ENCODE results near the gene UNC13D. TPM values are rescaled to one million over a fixed set of nuclear protein-coding genes. Genes with fewer than 3 reads are reported as not detected.
A peak's percentile ranks its signal among the peaks of the same experiment; 100 is the strongest.

The UNC13D gene
- total and polyA plus RNA-seq, 2 of the 4 experiments (the other 2 are of a cell fraction), result under 0.01 to 0.31 TPM

DNA sequence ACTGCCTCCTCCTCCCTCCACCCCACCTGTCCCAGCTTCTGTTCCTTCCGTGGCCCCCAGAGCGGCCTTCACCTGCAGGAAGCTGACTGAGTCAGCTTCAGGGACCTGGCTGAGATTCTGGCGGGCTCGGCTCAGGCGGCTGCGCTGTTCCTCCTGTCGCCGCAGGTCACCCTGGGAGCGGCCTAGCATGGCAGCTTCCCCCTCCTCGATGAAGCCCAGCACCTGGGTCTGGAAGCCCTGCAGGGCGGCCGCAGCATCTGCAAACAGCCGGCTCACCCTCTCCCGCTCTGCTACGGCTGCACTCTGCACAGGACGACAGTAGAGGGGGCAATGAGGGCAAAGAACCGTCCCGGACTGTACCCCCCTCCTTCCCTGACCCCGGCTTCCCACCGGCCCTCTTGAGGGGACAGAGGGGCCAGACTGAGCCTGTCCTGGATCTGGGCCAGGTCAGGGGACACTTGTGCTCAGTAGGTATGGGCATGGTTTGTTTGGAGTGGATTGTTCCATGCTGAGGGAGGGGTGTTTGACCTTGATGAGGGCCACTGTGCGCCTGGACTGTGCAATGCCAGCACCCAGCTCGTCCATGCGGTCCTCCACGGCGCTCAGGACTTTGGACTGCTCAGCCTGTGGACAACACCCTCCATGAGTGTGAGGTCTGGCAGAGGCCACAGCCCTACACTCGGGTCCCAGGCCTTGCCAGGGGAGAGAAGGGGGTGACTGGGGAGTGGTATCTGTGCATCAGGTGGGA is 32.2 kb upstream of the UNC13D start:
- Histone ChIP-seq H3K9ac (ENCODE audit: low read depth, low read length) (peak overlapping the region; percentile 11), H3K9me3 (ENCODE audit: control insufficient read depth, insufficient read depth, low read length) (no peaks in the 10 kb centered on the region), H3K9me1 (ENCODE audit: insufficient read depth, low read length) (peaks cover 3% of the 10 kb centered on the region; the same call in 1 of the 2 replicates), H3K4ac (ENCODE audit: low read depth, low read length) (peak overlapping the region; percentile 80), H3K36me3 (ENCODE audit: control insufficient read depth, insufficient read depth, low read length) (peaks cover 6% of the 10 kb centered on the region; the same call in 1 of the 2 replicates), H3K56ac (ENCODE audit: extremely low read depth, insufficient read depth, low read length) (peak overlapping the region; percentile 17; the same call in 1 of the 2 replicates), H2BK120ac (ENCODE audit: low read depth, low read length) (peak overlapping the region; percentile 6), H4K8ac (ENCODE audit: low read depth in 2 of 2, low read length in 2 of 2) (peak overlapping the region; percentile 39 to 50; a peak in 2 of 4 replicates), H2BK20ac (ENCODE audit: low read depth, low read length) (peak overlapping the region; percentile 67), H2AK5ac (ENCODE audit: low read depth, low read length) (peak overlapping the region; percentile 98), H4K20me1 (ENCODE audit: insufficient read depth, low read length) (peaks cover 10% of the 10 kb centered on the region; the same call in 1 of the 2 replicates), H3K4me2 (ENCODE audit: low read depth, low read length) (peak overlapping the region; percentile 44), H3K23ac (ENCODE audit: low read depth, low read length) (peak overlapping the region; percentile 36), H2AFZ (replicated peaks; ENCODE audit: low read length, poor library complexity) (peak overlapping the region; percentile 96), H2AK9ac (replicated peaks; ENCODE audit: low read depth, low read length, poor library complexity) (peak overlapping the region; percentile 56), H3K27me3 (ENCODE audit: control insufficient read depth, insufficient read depth, low read length) (peaks cover 3% of the 10 kb centered on the region), H2BK5ac (ENCODE audit: low read depth, low read length, poor library complexity, severe bottlenecking) (peak overlapping the region; percentile 65), H3K18ac (ENCODE audit: low read depth, low read length) (peak overlapping the region; percentile 36), H3K4me1 (ENCODE audit: control insufficient read depth, insufficient read depth, low read length) (peaks cover 26% of the 10 kb centered on the region), H3K27ac (ENCODE audit: insufficient read depth, low read length) (peak overlapping the region; percentile 26), H3K79me1 (ENCODE audit: low read depth in 1 of 2, low read length in 2 of 2) (peaks cover 0 to 31% of the 10 kb centered on the region in 2 experiments; a peak in 3 of 4 replicates), H3K14ac (replicated peaks; ENCODE audit: low read depth, low read length) (peak overlapping the region; percentile 58), H2BK15ac (ENCODE audit: low read depth, low read length) (peak overlapping the region; percentile 47; the same call in 1 of the 3 replicates), H3K4me3 (ENCODE audit: insufficient read depth, low read depth, low read length) (no peak overlapping the region), H4K5ac (ENCODE audit: low read depth, low read length) (peak overlapping the region; percentile 13; the same call in 1 of the 2 replicates), H4K91ac (ENCODE audit: insufficient read depth, low read depth, low read length) (peak overlapping the region; percentile 83)
- ATAC-seq (ENCODE audit: low read depth) (no peak), DNase-seq (no peak)
- ChIA-PET CTCF (interaction anchor here (0.6 to 1.5 kb wide), 3 partner anchors 20 to 154 kb away, joined by 4 to 9 read pairs (median 5); partner anchors contain the start of gene WBP2), POLR2A (ENCODE audit: unreplicated experiment) (interaction anchor here (1.0 kb wide), 1 partner anchor 96 kb away, joined by 3 read pairs; no protein-coding TSS in a partner anchor)
- intact Hi-C loops (cut with micrococcal nuclease) (loop anchor here (10.0 kb wide), 1 partner anchor 92 kb away; the partner anchor contains the start of gene UNK), dilution Hi-C loops (cut with HindIII; ENCODE audit: low sequenced_read_pairs, unreplicated experiment) (no loop called here), in situ Hi-C loops (cut with MboI; ENCODE audit: low sequenced_read_pairs) (no loop called here)
- no TSS peak for BruUV-seq (replicated peaks)
- 61% methylated on average over 6 of the region's 26 CpGs; no CpG with 5 or more reads in 1 of the 2 experiments for WGBS, 2 experiments (ENCODE audit: extremely low coverage in 2 of 2, insufficient read length in 1 of 2)
- no peak for TF ChIP-seq RFX5 (IDR thresholded peaks at IDR 0.05; ENCODE audit: low read depth, low read length)
- TF ChIP-seq, protein P1, sequence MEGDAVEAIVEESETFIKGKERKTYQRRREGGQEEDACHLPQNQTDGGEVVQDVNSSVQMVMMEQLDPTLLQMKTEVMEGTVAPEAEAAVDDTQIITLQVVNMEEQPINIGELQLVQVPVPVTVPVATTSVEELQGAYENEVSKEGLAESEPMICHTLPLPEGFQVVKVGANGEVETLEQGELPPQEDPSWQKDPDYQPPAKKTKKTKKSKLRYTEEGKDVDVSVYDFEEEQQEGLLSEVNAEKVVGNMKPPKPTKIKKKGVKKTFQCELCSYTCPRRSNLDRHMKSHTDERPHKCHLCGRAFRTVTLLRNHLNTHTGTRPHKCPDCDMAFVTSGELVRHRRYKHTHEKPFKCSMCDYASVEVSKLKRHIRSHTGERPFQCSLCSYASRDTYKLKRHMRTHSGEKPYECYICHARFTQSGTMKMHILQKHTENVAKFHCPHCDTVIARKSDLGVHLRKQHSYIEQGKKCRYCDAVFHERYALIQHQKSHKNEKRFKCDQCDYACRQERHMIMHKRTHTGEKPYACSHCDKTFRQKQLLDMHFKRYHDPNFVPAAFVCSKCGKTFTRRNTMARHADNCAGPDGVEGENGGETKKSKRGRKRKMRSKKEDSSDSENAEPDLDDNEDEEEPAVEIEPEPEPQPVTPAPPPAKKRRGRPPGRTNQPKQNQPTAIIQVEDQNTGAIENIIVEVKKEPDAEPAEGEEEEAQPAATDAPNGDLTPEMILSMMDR (conservative IDR thresholded peaks at IDR 0.05; ENCODE audit: low read depth, low read length), result 0 out of 2 replicates have a peak, but pooled peaks have one; percentile 3

Measured in IMR-90 (cell line).